ENCODE results near the gene ZNF283. TPM values are rescaled to one million over a fixed set of nuclear protein-coding genes. Genes with fewer than 3 reads are reported as not detected.
"Not testable (repeated sequence)": the region's sequence is repeated elsewhere in the genome, so short reads cannot be mapped to it uniquely, and the experiment has no call there.

Gene ZNF283
- total RNA-seq, 1 donor from 2014 or later: 19.8 TPM

- Histone ChIP-seq H3K27me3 (peaks cover 42% of the 10 kb centered on the region), H3K4me2 (no peak overlapping the region), H2AFZ (replicated peaks) (no peak overlapping the region), H3K36me3 (no peaks in the 10 kb centered on the region), H3K9me3 (ENCODE audit: low read depth) (no peaks in the 10 kb centered on the region), H3K4me3 (no peak overlapping the region), H3K27ac (no peak overlapping the region), H3F3A (ENCODE audit: low read depth) (no peaks in the 10 kb centered on the region), H4K20me1 (ENCODE audit: low read depth) (no peaks in the 10 kb centered on the region), H3K79me2 (ENCODE audit: low read depth) (no peaks in the 10 kb centered on the region), H3K4me1 (no peaks in the 10 kb centered on the region), H3K9ac (no peak overlapping the region)
- Mint-ChIP-seq H3K9me3 (peaks cover 19% of the 10 kb centered on the region), H3K4me3 (no peak overlapping the region), H3K36me3 (no peaks in the 10 kb centered on the region), H3K27me3 (ENCODE audit: insufficient read depth, low read depth) (peaks cover 8% of the 10 kb centered on the region), H3K4me1 (no peaks in the 10 kb centered on the region), H3K27ac (no peak overlapping the region)
- TF ChIP-seq CTCF (IDR thresholded peaks at IDR 0.05) (no peak), EZH2 (IDR thresholded peaks at IDR 0.05) (no peak), EZH2phosphoT487 (IDR thresholded peaks at IDR 0.05) (no peak)
- DNase-seq (ENCODE audit: low spot score): no peak
Observed at GRCh38 chr19:43820098-43820883, 6.8 kb upstream of the ZNF283 start.

- TF ChIP-seq EZH2 (IDR thresholded peaks at IDR 0.05): no peak
- no peak for TF ChIP-seq CTCF (IDR thresholded peaks at IDR 0.05)
- TF ChIP-seq EZH2phosphoT487 (IDR thresholded peaks at IDR 0.05): no peak
- no peaks in the 10 kb centered on the region for H4K20me1 ChIP-seq (ENCODE audit: low read depth)
- no peak overlapping the region for H2AFZ ChIP-seq (replicated peaks)
- no peak overlapping the region for H3K4me3 Mint-ChIP-seq
- no peak overlapping the region for H3K4me2 ChIP-seq
- no peaks in the 10 kb centered on the region for H3K9me3 ChIP-seq (ENCODE audit: low read depth)
- peaks cover 10% of the 10 kb centered on the region for H3K27me3 Mint-ChIP-seq (ENCODE audit: insufficient read depth, low read depth)
- H3K36me3 ChIP-seq: no peaks in the 10 kb centered on the region
- no peaks in the 10 kb centered on the region for H3K4me1 ChIP-seq
- H3K4me3 ChIP-seq: no peak overlapping the region
- H3F3A ChIP-seq (ENCODE audit: low read depth): no peaks in the 10 kb centered on the region
- no peak overlapping the region for H3K27ac ChIP-seq
- H3K36me3 Mint-ChIP-seq: no peaks in the 10 kb centered on the region
- H3K4me1 Mint-ChIP-seq: no peaks in the 10 kb centered on the region
- peaks cover 25% of the 10 kb centered on the region for H3K9me3 Mint-ChIP-seq
- no peaks in the 10 kb centered on the region for H3K79me2 ChIP-seq (ENCODE audit: low read depth)
- no peak overlapping the region for H3K27ac Mint-ChIP-seq
- no peak for DNase-seq (ENCODE audit: low spot score)
- H3K9ac ChIP-seq: no peak overlapping the region
- H3K27me3 ChIP-seq: peaks cover 47% of the 10 kb centered on the region
Observed at GRCh38 chr19:43820884-43821215, 6.3 kb upstream of the ZNF283 start.

- H3K4me2 ChIP-seq; H3K79me2 ChIP-seq (ENCODE audit: low read depth); H3K9me3 ChIP-seq (ENCODE audit: low read depth); H3K4me1 Mint-ChIP-seq; H3K4me1 ChIP-seq; H2AFZ ChIP-seq (replicated peaks); H3K27ac Mint-ChIP-seq; H3K4me3 ChIP-seq; H3K27me3 Mint-ChIP-seq (ENCODE audit: insufficient read depth, low read depth); H3K27ac ChIP-seq; H3K4me3 Mint-ChIP-seq; H4K20me1 ChIP-seq (ENCODE audit: low read depth); H3K9ac ChIP-seq; DNase-seq (ENCODE audit: low spot score); H3K36me3 ChIP-seq; H3F3A ChIP-seq (ENCODE audit: low read depth); H3K36me3 Mint-ChIP-seq: not testable (repeated sequence)
- H3K27me3 ChIP-seq: peaks cover 48% of the 10 kb centered on the region
- peaks cover 31% of the 10 kb centered on the region for H3K9me3 Mint-ChIP-seq
Observed at GRCh38 chr19:43823856-43824255, 3.3 kb upstream of the ZNF283 start.

- H3K36me3 Mint-ChIP-seq, H3K27ac Mint-ChIP-seq: not testable (repeated sequence)
- H3K9me3 Mint-ChIP-seq: peaks cover 31% of the 10 kb centered on the region
Observed at GRCh38 chr19:43824572-43824971, 2.5 kb upstream of the ZNF283 start.

More at GRCh38 chr19:43824572-43824971, 2.5 kb upstream of the ZNF283 start:
- not testable (repeated sequence) for H3K27ac ChIP-seq; H3K79me2 ChIP-seq (ENCODE audit: low read depth); DNase-seq (ENCODE audit: low spot score); H3K9me3 ChIP-seq (ENCODE audit: low read depth); H2AFZ ChIP-seq (replicated peaks); H3F3A ChIP-seq (ENCODE audit: low read depth); H3K4me2 ChIP-seq; H3K36me3 ChIP-seq; H3K4me1 ChIP-seq; H3K9ac ChIP-seq; H3K27me3 Mint-ChIP-seq (ENCODE audit: insufficient read depth, low read depth); H3K4me3 Mint-ChIP-seq; H3K4me1 Mint-ChIP-seq; H3K4me3 ChIP-seq; H4K20me1 ChIP-seq (ENCODE audit: low read depth)
- H3K27me3 ChIP-seq: peaks cover 48% of the 10 kb centered on the region

Measured in neural progenitor cell (in vitro differentiated cells).